HepG2 (cell line): ENCODE results near the gene COLEC12.

Experiments
- CREB1 ChIP-seq, 2 experiments: fragments of 450-650 bp in 1 of 2; IDR thresholded peaks; 2 replicates each; pipeline ENCODE4 v1.6.1; 2016 to 2017; ENCODE audit warnings: control low read depth in 1 of 2, mild to moderate bottlenecking in 1 of 2, missing compliant biosample characterization in 1 of 2, missing genetic modification characterization in 1 of 2
- FOSL2 ChIP-seq: sonication (generic); formaldehyde crosslinking; IDR thresholded peaks from 2 replicates; pipeline ENCODE4 v1.4.0; 2020; ENCODE audit warnings: missing genetic modification reagents
- GATA4 ChIP-seq: sonication (generic); IDR thresholded peaks from 2 replicates; pipeline ENCODE4 v1.6.1; 2016; ENCODE audit warnings: antibody characterized with exemption, low read depth, borderline replicate concordance
- IKZF1 ChIP-seq: fragments of 450-650 bp; IDR thresholded peaks from 2 replicates; pipeline ENCODE4 v1.7.1; 2016
- ZNF879 ChIP-seq: sonication (generic); formaldehyde crosslinking; IDR thresholded peaks from 2 replicates; pipeline ENCODE4 v1.8.1; 2023; ENCODE audit warnings: missing genetic modification reagents

GRCh38 chr18:518081-518480 is 17.6 kb upstream of the COLEC12 start:
- no peak for TF ChIP-seq FOSL2 (CRISPR knock-in tag)
- no peak for TF ChIP-seq IKZF1
- no peak for TF ChIP-seq ZNF879 (CRISPR knock-in tag)
- no peak for TF ChIP-seq CREB1 (IDR thresholded peaks at IDR 0.05)
- TF ChIP-seq CREB1 (CRISPR knock-in tag; IDR thresholded peaks at IDR 0.05), result no peak
- TF ChIP-seq GATA4, result no peak
